ENCODE results near the gene MYBPH.

MYBPH gene

GRCh38 chr1:203163891-203164635 lies 11.6 kb downstream of the MYBPH start:
- H4K20me1 ChIP-seq (ENCODE audit: insufficient read depth, low read length): no peaks in the 10 kb centered on the region; the same call in none of the 2 replicates
- H3K79me2 ChIP-seq (ENCODE audit: insufficient read depth, low read length): no peaks in the 10 kb centered on the region
- no peak overlapping the region for H2AFZ ChIP-seq (ENCODE audit: low read depth, low read length)
- DNase-seq (no peak), ATAC-seq (ENCODE audit: insufficient read depth, low read depth) (no peak)
- peaks cover 21% of the 10 kb centered on the region for H3K27me3 ChIP-seq (ENCODE audit: insufficient read depth, low read length, poor library complexity)
- TF ChIP-seq CTCF (IDR thresholded peaks at IDR 0.05; ENCODE audit: borderline replicate concordance, extremely low read depth, low read length, poor library complexity, severe bottlenecking): no peak
- no peak for TF ChIP-seq EZH2 (IDR thresholded peaks at IDR 0.05; ENCODE audit: borderline replicate concordance, low read depth, low read length, severe bottlenecking)
- no peaks in the 10 kb centered on the region for H3K4me1 ChIP-seq (ENCODE audit: insufficient read depth, low read length)
- no peak overlapping the region for H3K9ac ChIP-seq (ENCODE audit: low read depth, low read length)
- no peak overlapping the region for H3K4me2 ChIP-seq (ENCODE audit: insufficient read depth, low read length)
- no peak overlapping the region for H3K27ac ChIP-seq (ENCODE audit: low read length)
- no peaks in the 10 kb centered on the region for H3K36me3 ChIP-seq (ENCODE audit: insufficient read depth, low read length)
- H3K9me3 ChIP-seq (ENCODE audit: insufficient read depth, low read length, severe bottlenecking): no peaks in the 10 kb centered on the region
- no peak overlapping the region for H3K4me3 ChIP-seq (ENCODE audit: low read depth in 1 of 2, low read length in 2 of 2)

- no peak overlapping the region for H3K4me2 ChIP-seq (ENCODE audit: insufficient read depth, low read length)
- TF ChIP-seq EZH2 (IDR thresholded peaks at IDR 0.05; ENCODE audit: borderline replicate concordance, low read depth, low read length, severe bottlenecking) (no peak), CTCF (IDR thresholded peaks at IDR 0.05; ENCODE audit: borderline replicate concordance, extremely low read depth, low read length, poor library complexity, severe bottlenecking) (no peak)
- no peak overlapping the region for H3K4me3 ChIP-seq (ENCODE audit: low read depth in 1 of 2, low read length in 2 of 2)
- no peak overlapping the region for H3K27ac ChIP-seq (ENCODE audit: low read length)
- DNase-seq: no peak
- H3K9me3 ChIP-seq (ENCODE audit: insufficient read depth, low read length, severe bottlenecking): no peaks in the 10 kb centered on the region
- H3K79me2 ChIP-seq (ENCODE audit: insufficient read depth, low read length): no peaks in the 10 kb centered on the region
- no peak overlapping the region for H3K9ac ChIP-seq (ENCODE audit: low read depth, low read length)
- no peak overlapping the region for H2AFZ ChIP-seq (ENCODE audit: low read depth, low read length)
- no peaks in the 10 kb centered on the region for H3K36me3 ChIP-seq (ENCODE audit: insufficient read depth, low read length)
- H3K4me1 ChIP-seq (ENCODE audit: insufficient read depth, low read length): no peaks in the 10 kb centered on the region
- H4K20me1 ChIP-seq (ENCODE audit: insufficient read depth, low read length): no peaks in the 10 kb centered on the region; the same call in none of the 2 replicates
- peaks cover 23% of the 10 kb centered on the region for H3K27me3 ChIP-seq (ENCODE audit: insufficient read depth, low read length, poor library complexity)
- ATAC-seq (ENCODE audit: insufficient read depth, low read depth): no peak
These were observed 13.2 kb downstream of the MYBPH start for GRCh38 chr1:203162403-203162802.

DNA sequence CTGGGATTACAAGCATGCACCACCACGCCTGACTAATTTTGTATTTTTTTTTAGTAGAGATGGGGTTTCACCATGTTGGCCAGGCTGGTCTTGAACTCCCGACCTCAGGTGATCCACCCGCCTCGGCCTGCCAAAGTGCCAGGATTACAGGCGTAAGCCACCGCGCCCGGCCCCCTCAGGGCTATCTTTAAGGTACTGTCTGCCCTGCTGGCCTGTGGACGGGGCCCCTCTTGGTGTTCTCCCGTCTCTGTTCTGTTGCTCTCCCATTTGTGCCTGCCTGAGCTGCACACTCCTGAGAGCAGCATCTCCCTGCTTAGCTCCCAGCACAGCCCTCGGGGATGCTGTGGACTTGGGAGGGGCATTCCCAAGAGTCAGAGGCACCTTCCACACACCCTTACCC lies 13.9 kb downstream of the MYBPH start:
- H3K9me3 ChIP-seq (ENCODE audit: insufficient read depth, low read length, severe bottlenecking): no peaks in the 10 kb centered on the region
- H3K36me3 ChIP-seq (ENCODE audit: insufficient read depth, low read length): no peaks in the 10 kb centered on the region
- H3K27me3 ChIP-seq (ENCODE audit: insufficient read depth, low read length, poor library complexity): peaks cover 28% of the 10 kb centered on the region
- no peaks in the 10 kb centered on the region; the same call in none of the 2 replicates for H4K20me1 ChIP-seq (ENCODE audit: insufficient read depth, low read length)
- no peak overlapping the region for H3K27ac ChIP-seq (ENCODE audit: low read length)
- ATAC-seq (ENCODE audit: insufficient read depth, low read depth) (no peak), DNase-seq (no peak)
- TF ChIP-seq CTCF (IDR thresholded peaks at IDR 0.05; ENCODE audit: borderline replicate concordance, extremely low read depth, low read length, poor library complexity, severe bottlenecking) (no peak), EZH2 (IDR thresholded peaks at IDR 0.05; ENCODE audit: borderline replicate concordance, low read depth, low read length, severe bottlenecking) (no peak)
- no peak overlapping the region for H3K4me3 ChIP-seq (ENCODE audit: low read depth in 1 of 2, low read length in 2 of 2)
- no peak overlapping the region for H2AFZ ChIP-seq (ENCODE audit: low read depth, low read length)
- no peaks in the 10 kb centered on the region for H3K79me2 ChIP-seq (ENCODE audit: insufficient read depth, low read length)
- no peak overlapping the region for H3K9ac ChIP-seq (ENCODE audit: low read depth, low read length)
- no peaks in the 10 kb centered on the region for H3K4me1 ChIP-seq (ENCODE audit: insufficient read depth, low read length)
- no peak overlapping the region for H3K4me2 ChIP-seq (ENCODE audit: insufficient read depth, low read length)

Data from DND-41 (cell line).